NCI-H226 (cell line): Measurements from ENCODE around the gene KIF25.
A peak's percentile ranks its signal among the peaks of the same experiment; 100 is the strongest.

Experiments
- DNase-seq: peaks from one replicate; pipeline ENCODE4 v3.0.0-alpha.2; 2015

KIF25 gene

DNA sequence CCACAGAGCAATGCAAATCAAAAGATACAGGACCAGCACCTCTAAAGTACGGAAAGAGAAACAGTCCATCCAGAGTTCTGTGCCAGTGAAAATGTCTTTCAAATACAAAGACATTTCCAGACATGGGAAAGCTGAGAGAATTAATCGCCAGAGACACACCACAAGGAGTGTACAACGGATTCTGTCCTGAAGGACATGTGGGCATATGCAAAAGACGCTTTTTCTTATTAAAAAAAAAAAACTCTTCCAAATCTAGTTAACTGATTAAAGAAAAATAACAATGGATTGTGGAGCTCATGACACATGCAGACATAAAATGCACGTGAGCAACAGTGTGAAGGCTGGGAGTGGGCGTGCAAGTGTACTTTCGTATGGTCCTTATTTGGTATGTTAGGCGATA, 22.8 kb downstream of the KIF25 start:
- no peak for DNase-seq

DNA sequence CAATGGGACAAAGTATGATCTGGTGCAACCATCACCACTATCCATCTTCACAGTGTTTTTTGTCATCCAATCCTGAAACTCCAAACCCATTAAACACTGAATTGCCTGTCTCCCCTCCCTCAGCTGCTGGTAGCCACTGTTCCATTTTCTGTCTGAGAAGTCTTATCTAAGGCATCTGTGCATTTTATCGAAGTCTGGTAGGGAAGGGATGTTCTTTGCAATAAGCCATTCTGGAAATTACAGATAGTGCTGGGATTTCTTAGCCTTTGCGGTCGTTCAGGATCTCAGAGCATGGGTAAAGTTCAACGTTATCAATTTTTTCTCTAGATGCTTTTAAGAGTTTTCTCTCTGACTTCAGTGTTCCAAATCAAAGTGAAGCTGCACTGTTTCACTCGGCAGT, 24.1 kb downstream of the KIF25 start:
- DNase-seq: no peak

DNA sequence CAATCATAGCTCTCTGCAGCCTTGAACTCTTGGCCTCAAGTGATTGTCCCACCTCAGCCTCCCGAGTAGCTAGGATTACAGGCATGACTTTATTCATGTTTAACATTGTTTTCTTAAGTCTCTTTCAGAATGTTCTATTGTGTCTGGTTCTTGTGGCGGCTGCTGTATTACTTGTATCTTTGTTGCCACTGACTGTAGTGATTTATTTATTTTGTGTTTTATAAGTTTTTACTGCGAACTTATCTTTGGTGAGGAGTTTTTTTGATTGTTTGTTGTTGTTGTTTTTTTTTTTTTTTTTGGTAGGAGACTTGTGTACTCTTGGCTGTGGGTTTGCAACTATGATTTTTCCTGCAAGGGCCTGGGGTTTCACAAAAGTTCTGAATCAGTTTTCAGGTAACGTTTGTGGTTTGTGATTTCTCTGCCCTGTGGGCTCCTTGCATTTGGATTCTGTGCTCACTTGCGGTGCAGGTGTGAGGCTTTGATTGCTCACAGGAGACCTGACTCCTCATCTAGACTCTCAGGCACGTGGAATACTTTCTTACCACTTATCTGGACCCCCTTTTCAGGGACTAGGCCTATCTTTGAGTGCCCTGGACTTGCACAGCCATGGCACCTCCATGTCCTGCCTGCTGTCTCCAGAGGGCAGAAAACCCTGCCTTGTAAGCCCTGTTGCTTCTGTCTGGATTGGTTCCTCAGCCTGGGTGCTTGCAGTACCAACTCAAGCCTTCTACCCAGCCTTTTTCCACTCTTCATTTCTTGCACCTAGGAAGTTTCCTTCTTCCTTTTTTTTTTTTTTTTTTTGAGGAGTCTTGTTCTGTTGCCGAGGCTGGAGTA, 25.2 kb downstream of the KIF25 start:
- DNase-seq: no peak

DNA sequence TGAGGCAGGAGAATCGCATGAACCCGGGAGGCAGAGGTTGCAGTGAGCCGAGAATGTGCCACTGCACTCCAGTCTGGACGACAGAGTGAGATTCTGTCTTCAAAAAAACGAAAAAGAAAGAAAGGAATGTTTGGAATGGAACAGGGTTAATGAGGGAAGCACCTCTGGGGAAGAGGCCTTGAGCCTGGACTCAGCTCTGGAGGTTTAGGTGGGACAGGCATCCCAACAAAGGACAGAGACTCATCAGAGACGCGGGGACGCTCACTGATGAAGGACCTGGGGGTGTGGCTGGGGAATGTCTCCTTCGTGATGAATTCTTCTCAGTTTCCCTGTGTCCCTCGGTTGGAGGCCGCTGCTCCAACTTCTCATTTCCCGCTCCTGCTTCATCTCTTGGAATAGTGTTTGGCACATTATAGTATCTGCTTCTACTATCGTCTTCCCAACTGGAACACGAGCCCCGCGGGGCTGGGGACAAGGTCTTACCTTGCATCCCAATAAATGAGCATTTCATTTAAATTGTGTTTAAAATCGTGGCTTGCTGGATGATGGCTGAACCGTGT, 27.6 kb downstream of the KIF25 start:
- DNase-seq: no peak

DNA sequence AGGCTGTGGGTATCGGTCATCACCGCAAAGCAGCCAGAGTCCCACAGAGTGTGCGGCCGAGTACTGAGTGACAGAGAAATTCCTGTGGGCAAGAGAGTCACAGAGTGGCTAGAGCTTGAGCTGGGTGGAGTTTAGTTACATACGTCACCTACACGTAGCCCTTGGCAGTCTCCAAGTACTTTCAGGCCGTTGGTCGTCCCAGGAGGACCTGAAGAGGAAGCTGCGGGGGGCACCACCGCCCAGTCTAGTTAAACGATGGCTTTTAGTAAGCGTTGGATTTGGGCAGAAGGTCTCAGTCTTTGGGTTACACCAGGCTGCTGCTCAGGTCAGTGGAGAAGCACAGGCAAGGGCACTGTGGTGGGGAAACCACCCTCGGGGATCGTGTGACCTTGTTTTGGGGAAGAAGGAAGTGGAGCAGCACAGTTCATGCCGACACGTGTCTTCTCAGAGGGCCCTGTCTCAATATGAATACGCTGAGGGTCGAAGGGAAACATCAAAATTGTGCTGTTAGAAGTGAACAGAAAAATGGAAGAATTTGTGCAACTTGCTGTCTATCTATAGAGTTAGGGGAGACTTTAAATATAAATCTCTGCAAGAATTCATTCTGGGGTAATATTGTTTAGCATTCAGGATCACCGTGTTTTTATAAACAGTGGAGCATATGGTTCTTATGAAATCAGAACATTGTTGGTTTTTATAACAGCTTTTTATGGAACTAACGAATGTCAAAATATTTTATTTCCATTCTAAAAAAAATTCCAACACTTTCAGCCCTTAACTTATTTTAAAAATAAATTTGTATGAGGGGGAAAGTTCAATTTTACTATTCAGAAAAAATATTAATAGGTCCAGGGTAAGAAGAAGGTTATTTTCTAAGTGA, 28.6 kb downstream of the KIF25 start:
- no peak for DNase-seq

DNA sequence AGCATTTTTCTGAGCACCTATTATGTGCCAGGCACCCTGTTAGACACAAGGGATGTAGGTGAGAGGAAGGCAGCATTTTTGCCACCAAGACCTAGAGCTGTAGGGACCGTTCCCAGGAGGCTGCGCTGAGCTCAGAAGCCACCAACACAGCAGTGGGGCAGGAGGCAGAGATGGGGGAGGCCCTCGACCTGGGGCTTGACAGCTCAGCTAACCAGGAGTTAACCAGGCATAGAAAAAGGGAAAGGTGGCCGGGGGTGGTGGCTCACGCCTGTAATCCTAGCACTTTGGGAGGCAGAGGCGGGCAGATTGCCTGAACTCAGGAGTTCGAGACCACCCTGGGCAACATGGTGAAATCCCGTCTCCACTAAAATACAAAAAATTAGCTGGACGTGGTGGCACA, 29.5 kb downstream of the KIF25 start:
- DNase-seq: no peak

DNA sequence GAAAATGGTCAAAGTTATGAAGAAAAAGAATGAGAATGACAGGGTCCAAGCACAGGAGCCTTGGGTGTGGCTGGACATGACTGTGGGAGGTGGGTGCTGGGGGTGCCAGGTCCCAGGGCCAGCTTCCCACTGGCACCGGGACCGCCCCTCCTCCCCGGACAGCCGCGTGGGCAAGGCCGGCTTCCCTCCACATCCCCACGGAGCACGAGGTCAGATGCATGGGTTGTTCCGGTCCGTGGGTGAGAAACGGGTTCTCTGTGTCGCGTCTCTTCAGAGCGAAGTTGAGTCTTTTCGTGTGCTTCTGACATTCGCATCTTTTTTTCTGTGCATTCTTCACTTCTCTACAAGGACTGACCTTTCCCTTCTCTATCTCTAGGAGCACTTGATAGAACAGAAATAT, 30.1 kb downstream of the KIF25 start:
- no peak for DNase-seq

DNA sequence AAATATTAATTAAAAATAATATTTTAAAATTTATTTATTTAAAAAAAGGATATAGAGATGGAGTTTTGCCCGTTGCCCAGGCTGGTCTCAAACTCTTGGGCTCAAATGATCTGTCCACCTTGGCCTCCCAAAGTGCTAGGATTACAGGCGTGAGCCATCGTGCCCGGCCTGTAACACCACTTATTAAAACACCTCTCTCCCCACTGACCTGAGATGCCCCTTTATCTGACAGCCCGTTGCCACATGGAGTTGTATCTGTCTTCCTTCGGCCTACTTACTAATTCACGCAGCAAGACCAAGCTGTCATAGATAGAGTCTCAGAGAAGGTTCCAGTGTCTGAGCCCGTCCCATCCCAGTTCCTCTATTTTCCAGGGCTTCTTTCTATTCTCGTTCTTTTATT, 30.7 kb downstream of the KIF25 start:
- no peak for DNase-seq

DNA sequence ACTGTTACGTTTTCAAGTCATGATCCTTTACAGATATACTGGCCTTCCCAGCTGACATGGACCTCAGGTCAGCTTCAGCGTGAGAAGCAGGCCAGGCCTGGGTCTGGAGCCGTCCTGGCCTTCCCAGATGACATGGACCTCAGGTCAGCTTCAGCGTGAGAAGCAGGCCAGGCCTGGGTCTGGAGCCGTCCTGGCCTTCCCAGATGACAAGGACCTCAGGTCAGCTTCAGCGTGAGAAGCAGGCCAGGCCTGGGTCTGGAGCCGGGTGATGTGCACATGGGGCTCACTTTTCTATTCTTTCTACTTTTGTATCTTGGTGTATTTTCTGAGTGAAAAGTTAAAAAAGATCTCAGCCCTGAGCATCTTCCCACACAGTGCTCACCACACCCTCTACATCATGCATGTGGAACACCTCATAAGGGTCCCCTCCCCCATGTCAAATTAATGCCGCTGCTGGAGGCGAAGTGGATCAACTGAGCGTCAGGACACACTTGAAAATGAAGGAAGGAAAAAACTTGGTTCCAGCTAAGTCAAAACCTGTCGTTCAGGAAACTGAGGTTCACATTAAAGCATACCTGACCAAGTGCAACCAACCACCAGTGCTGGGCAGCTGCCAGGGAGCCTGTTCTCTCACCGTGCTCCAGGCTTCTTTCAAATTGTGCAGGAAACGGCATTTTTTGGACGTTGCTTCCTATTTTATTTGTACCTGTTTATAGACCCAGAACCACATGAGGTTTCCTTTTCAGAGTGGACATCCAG, 32.2 kb downstream of the KIF25 start:
- DNase-seq: no peak

DNA sequence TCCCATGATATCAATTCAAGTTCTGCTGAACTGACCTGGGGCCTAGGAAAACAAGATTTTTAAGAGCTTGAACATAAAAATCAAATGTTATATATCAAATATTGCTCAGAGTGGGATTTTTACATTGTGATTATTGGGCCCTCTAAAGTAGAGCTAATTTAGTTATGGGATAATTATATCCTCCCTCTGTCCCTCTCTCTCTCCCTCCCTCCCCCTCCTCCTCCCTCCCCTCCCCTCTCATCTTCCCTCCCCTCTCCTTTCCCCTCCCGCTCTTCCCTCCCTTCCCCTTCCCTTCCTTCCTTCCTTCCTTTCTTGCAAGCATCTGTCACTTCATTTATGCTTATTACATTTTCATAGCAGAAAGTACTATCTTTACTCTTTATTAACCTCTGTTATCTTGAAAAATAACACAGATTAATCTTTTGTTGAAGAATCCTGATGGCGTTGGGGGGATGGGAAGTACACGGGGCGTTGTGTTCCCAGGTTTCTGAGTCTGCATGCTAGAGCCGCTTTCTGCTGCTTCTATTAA, 32.8 kb downstream of the KIF25 start:
- no peak for DNase-seq

DNA sequence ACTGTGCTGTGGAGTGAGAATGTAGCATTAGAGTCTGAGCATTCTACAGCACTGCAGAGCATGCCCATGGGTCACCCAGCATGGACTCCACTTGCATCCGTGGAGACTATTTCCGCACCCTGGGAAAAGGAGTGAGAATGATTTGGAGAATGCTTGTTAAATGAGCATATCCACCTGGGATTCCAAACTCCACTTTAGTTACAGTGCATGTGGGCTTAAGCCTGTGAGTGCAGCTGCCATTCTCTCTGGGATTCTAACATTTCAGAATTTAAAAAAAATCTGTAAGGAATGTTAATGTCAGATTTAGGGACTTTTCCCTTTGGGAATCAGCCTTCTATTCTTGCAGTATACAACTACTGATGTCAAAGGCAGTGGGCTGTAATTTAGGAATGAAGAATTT, 33.4 kb downstream of the KIF25 start:
- no peak for DNase-seq

DNA sequence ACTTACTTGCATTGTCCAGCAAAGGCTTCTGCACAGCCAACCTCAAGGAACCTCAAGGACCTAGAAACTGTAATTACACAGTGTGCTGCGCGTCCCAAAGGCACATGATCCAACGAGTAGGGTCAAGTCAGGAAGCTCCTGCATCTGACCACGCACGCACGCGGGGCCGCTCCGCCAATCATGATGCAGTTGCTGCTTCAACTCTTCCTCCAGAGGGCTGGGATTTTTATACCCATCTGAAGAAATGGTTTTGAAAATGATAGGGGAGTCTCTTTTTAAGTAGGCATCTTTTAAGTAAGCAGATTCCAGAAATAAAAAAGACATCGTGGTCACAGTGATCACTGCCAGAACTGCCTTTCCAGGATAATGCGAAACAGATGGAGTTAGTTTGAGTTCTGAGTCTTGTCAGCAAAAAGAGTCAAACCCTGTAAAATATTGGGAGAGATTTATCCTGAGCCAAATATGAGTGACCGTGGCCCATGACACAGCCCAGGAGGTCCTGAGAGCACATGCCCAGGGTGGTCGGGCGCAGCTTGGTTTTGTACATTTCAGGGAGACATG, 34.0 kb downstream of the KIF25 start:
- DNase-seq: no peak

DNA sequence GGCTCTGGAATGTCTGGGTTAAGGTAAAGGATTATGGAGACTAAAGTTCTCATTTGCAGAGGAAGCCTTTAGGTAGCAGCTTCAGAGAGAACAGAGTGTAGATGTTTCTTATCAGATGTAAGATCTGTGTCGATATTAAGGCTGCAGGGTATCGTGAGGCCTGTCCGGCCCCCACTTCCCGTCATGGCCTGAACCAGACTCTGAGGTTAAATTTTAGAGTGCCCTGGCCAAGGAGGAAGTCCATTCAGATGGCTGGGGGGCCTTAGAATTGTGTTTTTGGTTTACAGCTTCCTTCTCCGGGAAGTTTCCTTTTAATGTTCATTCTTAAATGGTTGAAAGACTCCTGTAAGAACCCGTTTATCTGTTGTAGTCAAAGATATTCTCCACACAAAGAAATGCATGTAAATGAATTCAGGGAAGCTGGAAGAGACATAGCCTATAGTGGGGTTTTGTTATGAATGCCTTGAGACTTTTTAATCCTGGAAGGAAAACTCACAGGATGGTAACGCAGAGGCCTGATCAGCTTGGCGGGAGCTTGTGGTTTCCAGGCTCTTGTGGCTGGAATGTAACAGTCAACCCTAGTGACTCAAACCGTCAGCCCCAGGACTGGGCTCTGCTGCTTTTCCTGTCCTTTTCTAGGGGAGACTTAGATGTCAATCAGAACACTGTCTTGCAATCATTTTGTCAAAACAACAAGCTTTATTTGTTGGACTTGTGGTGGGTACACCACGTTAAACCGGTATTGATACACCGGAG, 34.7 kb downstream of the KIF25 start:
- DNase-seq: peak; percentile 74

DNA sequence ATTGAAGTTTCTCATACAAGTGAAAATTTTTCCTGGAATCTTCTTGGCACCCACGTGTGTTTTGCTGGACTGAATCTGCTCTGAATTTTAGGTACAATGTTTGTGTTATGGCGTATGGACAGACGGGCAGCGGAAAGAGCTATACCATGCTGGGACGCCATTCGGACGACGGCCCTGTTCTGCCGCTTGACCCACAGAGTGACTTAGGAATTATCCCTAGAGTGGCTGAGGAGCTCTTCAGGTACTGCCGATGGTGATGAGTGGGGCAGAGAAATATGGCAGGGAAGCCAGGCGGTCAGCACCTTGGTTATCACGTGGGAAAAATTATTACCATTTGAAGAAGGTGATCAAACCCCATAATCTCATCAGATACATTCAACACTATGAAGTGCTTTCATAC, 36.3 kb downstream of the KIF25 start:
- DNase-seq: no peak

DNA sequence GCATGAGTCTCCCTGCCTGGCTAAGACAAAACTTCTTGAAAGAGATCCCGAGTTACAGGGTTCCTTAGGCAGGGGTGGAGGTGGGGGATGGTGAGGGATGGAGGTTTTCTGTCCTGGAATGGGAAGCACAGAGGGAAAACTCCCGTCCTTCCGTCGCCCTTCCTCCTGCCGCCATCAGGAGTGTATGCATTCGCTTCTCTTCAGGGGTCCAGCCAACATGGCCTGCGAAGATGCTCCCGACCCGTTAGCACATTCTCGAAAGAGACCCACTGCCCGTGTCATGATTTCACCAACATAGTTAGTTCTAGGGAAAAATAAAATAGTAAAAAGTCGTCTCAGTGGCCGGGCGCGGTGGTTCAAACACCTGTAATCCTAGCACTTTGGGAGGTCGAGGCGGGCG, 37.1 kb downstream of the KIF25 start:
- no peak for DNase-seq

DNA sequence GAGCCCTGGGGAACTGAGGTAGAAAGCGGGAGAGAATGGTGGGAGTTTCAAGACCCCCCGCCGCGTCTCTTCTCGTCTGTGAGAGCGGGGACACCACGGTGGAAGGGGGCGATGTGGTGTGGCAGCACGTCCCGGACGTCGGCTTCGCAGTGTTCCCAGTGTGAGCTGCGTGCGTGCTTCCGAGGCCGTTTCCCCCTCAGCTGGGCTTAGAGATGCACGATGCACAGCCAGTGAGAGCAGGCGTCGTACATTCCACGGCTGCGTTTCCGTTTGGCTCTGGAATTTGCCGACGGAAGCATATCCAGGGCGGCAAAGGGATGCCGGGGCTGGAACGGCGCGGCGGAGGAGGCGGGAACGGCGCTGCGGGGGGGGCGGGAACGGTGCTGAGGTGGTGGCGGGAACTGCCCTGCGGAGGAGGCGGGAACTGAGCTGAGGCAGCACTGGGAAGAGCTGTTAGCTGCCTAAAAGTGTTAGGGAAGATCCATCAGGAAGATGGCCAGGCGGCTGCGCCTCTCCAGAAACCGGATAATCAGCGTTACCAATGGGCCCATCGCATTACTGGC, 37.7 kb downstream of the KIF25 start:
- peak; percentile 66 for DNase-seq

DNA sequence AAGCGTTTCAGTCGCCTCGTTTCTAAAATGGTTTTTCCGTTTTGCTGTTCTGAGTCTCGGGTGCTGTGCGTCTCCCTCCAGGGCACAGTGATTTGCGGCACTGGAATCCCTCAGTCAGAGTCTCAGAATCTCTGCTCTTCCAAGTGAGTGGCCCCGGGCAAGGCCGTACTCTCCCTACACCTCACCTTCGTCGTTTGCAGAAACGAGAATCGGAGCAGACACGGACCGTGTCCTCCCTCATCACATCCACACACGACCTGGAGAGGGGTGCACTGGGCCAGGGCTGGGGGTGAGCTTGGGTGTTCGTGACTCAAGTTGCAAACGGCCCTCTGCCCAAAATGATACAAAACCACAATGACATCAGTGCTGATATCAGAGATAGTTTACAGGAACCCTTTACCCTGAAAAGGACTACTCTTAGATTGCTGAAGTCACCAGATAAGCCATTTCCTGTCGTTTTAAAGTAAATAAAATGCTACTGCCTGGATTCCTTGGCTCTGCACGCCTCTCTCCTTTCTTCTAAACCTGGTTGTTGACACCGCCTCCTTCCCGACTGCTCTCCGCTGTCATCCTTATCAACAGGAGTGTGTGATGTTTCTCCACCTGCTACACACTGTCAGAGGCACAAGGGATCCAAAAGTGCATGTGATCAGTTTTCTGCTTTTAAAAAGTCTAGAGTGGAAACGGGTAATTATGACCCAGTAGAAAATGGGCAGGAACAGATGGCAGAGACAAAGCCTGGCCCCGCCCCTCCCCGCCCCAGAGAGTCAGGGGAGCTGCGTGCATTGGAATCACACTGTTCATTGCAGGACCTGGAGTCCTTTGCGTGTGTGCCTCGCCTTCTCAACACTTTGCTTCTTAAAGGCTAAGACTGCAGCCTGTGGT, 38.4 kb downstream of the KIF25 start:
- DNase-seq: peak; percentile 83

DNA sequence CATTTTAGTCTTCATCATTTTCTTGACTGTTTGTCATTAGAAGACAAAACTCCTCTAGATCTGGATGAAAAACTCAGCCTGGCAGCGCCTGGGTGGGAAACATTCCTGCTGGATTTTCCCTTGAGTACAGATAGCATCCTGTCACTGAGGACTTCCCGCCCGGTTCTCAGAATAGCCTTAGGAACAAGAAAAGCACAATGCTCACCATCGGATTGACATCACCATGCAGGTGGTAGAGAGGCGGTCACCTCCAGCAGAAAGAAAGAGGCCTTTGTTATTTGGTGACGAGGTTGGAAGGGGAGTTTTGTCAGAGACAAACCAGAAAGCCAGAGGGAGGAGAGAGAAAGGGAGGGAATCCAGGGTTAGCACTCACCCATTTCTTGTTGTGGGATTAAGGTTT, 39.8 kb downstream of the KIF25 start:
- DNase-seq: no peak

DNA sequence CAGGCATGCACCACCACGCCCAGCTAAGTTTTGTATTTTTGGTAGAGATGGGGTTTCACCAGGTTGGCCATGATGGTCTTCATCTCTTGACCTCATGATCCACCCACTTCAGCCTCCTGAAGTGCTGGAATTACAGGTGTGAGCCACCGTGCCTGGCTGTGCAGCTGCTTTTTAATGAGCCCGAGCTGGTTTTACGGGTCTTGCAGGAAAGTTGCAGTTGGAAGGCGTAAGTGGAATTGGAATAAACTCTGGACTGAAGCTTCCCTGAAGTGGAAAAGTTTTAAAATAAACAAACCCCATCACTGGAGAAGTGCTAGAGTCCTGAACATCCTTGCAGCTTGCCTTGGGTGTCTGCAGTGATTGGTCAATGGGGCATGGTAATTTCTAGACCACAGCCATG, 40.4 kb downstream of the KIF25 start:
- no peak for DNase-seq

DNA sequence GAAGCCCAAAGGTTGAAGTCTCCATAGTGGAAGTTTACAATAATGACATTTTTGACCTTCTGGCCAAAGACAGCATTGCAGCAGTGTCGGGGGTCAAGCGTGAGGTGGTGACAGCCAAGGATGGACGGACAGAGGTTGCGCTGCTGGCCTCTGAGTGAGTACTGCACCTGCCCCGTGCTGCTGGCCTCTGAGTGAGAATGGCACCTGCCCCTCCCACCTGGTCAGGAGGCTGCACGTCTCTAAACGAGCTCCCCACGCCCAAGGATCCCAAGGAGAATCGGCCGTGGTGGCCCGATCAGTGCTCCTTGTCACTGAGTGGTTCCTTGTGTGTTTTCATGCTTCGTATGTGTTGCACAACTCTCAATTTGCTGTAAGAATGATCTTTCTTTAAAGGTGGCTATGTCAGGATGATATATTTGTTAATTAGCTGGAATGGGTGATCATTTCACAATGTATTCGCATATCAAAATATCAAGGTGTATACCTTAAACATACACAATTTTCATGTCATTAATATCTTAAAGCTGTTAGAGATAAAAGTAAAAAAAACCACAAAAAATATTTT, 41.2 kb downstream of the KIF25 start:
- no peak for DNase-seq
